ENCODE measurements around the gene FKBP7. TPM values are rescaled to one million over a fixed set of nuclear protein-coding genes. Genes with fewer than 3 reads are reported as not detected.
A peak's percentile ranks its signal among the peaks of the same experiment; 100 is the strongest.

FKBP7 gene
- total and polyA plus RNA-seq, 2 of the 13 experiments (the other 11 are each of a cell fraction or from before 2014, with no cell fraction given) = 12.4 to 14.8 TPM

DNA sequence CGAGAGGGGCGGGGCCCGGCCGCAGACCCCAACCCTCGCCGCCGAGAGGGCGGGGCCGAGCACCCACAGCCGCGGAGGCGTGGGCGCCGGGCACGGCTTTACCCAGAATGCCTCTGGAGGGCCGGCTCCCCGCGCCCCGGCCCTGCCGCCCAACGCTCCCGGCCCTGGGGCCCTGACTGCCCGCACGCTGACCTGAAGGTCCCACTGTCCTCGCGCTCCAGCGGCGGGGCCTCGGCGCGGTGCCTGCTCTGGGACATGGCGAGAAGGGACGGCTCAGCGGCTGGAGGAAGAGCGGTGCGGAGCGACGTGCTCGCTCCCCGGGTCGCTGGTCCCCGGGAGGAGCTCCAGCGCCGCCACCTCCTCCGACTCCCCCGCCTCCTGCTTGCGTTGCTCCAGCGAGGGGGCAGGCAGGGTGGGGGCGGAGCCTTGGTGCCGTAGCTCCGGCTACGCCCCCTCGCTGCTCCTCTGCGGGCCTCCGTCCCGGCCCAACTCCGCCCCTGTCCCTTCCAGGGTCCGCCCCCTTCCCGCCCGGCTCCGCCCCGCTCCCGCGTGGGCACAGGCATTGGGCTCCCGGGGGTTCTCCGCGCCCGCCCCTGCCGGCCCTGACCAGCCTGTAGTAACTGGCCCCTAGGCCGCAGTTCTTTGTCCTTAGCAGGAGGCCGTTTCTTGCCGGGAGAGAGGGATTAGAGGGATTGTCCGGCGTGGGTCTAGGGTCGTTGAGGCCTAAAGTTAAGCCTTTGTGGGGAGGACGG lies 27.4 kb downstream of the FKBP7 start, which contains the start of the genes PJVK and PRKRA (continued):
- TF ChIP-seq, protein P1, sequence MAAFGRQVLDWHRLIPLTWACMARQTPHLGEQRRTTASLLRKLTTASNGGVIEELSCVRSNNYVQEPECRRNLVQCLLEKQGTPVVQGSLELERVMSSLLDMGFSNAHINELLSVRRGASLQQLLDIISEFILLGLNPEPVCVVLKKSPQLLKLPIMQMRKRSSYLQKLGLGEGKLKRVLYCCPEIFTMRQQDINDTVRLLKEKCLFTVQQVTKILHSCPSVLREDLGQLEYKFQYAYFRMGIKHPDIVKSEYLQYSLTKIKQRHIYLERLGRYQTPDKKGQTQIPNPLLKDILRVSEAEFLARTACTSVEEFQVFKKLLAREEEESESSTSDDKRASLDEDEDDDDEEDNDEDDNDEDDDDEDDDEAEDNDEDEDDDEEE (CRISPR knock-in tag; IDR thresholded peaks at IDR 0.05) = no peak; the same call in 1 of the 2 replicates
- TF ChIP-seq ZSCAN12 (CRISPR knock-in tag; IDR thresholded peaks at IDR 0.05) = peak; percentile 90; the same call in 1 of the 2 replicates
- TF ChIP-seq PAX8 (CRISPR knock-in tag; IDR thresholded peaks at IDR 0.05; ENCODE audit: borderline replicate concordance) = peak; percentile 95
- peak; percentile 89 for TF ChIP-seq ZBTB7B (CRISPR knock-in tag; IDR thresholded peaks at IDR 0.05)
- no peak for TF ChIP-seq ZNF207 (IDR thresholded peaks at IDR 0.05; ENCODE audit: borderline replicate concordance)
- TF ChIP-seq ZNF230 (CRISPR knock-in tag; IDR thresholded peaks at IDR 0.05) = peak; percentile 96; the same call in 1 of the 2 replicates
- TF ChIP-seq CHD4 (IDR thresholded peaks at IDR 0.05; ENCODE audit: borderline replicate concordance, low read length) = no peak
- peak; percentile 65; the same call in 1 of the 2 replicates for TF ChIP-seq BRD4 (CRISPR knock-in tag; IDR thresholded peaks at IDR 0.05)
- TF ChIP-seq SP1 (IDR thresholded peaks at IDR 0.05) = peak; percentile 46; the same call in 1 of the 2 replicates
- peak; percentile 90 for TF ChIP-seq SP1 (CRISPR knock-in tag; IDR thresholded peaks at IDR 0.05)
- TF ChIP-seq TARDBP (CRISPR knock-in tag; IDR thresholded peaks at IDR 0.05) = peak; percentile 45; the same call in 1 of the 2 replicates
- no peak for TF ChIP-seq TBL1XR1 (IDR thresholded peaks at IDR 0.05; ENCODE audit: borderline replicate concordance, low read length, partially characterized antibody)
- TF ChIP-seq RFXANK (CRISPR knock-in tag; IDR thresholded peaks at IDR 0.05) = peak; percentile 54; the same call in 1 of the 2 replicates
- peak; percentile 46 for TF ChIP-seq TEAD3 (CRISPR knock-in tag; optimal IDR thresholded peaks at IDR 0.05; ENCODE audit: borderline replicate concordance)
- peak; percentile 22; the same call in 1 of the 2 replicates for TF ChIP-seq ZNF607 (CRISPR knock-in tag; IDR thresholded peaks at IDR 0.05; ENCODE audit: borderline replicate concordance)
- TF ChIP-seq SRSF1 (optimal IDR thresholded peaks at IDR 0.05; ENCODE audit: low read depth, low read length) = peak; percentile 97
- peak; percentile 55 for TF ChIP-seq MEIS2 (CRISPR knock-in tag; IDR thresholded peaks at IDR 0.05)
- TF ChIP-seq IKZF4 (CRISPR knock-in tag; IDR thresholded peaks at IDR 0.05; ENCODE audit: borderline replicate concordance, low read depth, not compliant biosample characterization) = peak; percentile 58
- TF ChIP-seq HOXA5 (CRISPR knock-in tag; IDR thresholded peaks at IDR 0.05) = peak; percentile 84; the same call in 1 of the 2 replicates
- 0 out of 4 replicates have a peak, but pooled peaks of 1 of the 2 experiments have one; percentile 14 for TF ChIP-seq NR2F1 (CRISPR knock-in tag; IDR thresholded peaks at IDR 0.05)
- TF ChIP-seq, protein P2, sequence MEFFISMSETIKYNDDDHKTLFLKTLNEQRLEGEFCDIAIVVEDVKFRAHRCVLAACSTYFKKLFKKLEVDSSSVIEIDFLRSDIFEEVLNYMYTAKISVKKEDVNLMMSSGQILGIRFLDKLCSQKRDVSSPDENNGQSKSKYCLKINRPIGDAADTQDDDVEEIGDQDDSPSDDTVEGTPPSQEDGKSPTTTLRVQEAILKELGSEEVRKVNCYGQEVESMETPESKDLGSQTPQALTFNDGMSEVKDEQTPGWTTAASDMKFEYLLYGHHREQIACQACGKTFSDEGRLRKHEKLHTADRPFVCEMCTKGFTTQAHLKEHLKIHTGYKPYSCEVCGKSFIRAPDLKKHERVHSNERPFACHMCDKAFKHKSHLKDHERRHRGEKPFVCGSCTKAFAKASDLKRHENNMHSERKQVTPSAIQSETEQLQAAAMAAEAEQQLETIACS (CRISPR knock-in tag; IDR thresholded peaks at IDR 0.05) = peak; percentile 55
- TF ChIP-seq SMAD9 (CRISPR knock-in tag; IDR thresholded peaks at IDR 0.05) = peak; percentile 44; the same call in 1 of the 2 replicates
- no peak for TF ChIP-seq SRSF9 (IDR thresholded peaks at IDR 0.05; ENCODE audit: borderline replicate concordance, insufficient read depth, low read depth, low read length, poor library complexity, severe bottlenecking)
- TF ChIP-seq STAG1 (CRISPR knock-in tag; IDR thresholded peaks at IDR 0.05) = 0 out of 2 replicates have a peak, but pooled peaks have one; percentile 8
- TF ChIP-seq, protein P3, sequence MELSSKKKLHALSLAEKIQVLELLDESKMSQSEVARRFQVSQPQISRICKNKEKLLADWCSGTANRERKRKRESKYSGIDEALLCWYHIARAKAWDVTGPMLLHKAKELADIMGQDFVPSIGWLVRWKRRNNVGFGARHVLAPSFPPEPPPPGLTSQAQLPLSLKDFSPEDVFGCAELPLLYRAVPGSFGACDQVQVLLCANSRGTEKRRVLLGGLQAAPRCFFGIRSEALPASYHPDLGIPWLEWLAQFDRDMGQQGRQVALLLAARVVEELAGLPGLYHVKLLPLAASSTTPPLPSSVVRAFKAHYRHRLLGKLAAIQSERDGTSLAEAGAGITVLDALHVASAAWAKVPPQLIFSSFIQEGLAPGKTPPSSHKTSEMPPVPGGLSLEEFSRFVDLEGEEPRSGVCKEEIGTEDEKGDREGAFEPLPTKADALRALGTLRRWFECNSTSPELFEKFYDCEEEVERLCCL (CRISPR knock-in tag; IDR thresholded peaks at IDR 0.05; ENCODE audit: borderline replicate concordance) = peak; percentile 90
- no peak for TF ChIP-seq ADNP (CRISPR knock-in tag; IDR thresholded peaks at IDR 0.05)
- no peak for TF ChIP-seq RBM22 (optimal IDR thresholded peaks at IDR 0.05; ENCODE audit: low read length)
- TF ChIP-seq ZBTB38 (CRISPR knock-in tag; IDR thresholded peaks at IDR 0.05) = peak; percentile 78
